H9 (cell line): ENCODE results near the gene CXCL10. TPM values are rescaled to one million over a fixed set of nuclear protein-coding genes. Genes with fewer than 3 reads are reported as not detected.

Experiments
- DNase-seq: peaks from one replicate; pipeline ENCODE4 v3.0.0-alpha.2; 2017
- H2AFZ ChIP-seq: one replicate; pipeline ENCODE4 v1.6.1; 2013; ENCODE audit warnings: mild to moderate bottlenecking, low read length, control low read depth, moderate library complexity
- H2AK5ac ChIP-seq: 2 replicates; pipeline ENCODE4 v1.6.1; 2013; ENCODE audit warnings: low read length, control low read depth, mixed read lengths; ENCODE audit not compliant: insufficient read length
- H2BK120ac ChIP-seq: one replicate; pipeline ENCODE4 v1.6.1; 2013; ENCODE audit warnings: low read depth, mild to moderate bottlenecking, low read length, control low read depth, inconsistent platforms; ENCODE audit not compliant: poor library complexity, severe bottlenecking
- H2BK12ac ChIP-seq: 2 replicates; pipeline ENCODE4 v1.6.1; 2013; ENCODE audit warnings: low read length, control low read depth, mixed read lengths, low read depth; ENCODE audit not compliant: insufficient read length
- H2BK15ac ChIP-seq: 2 replicates; pipeline ENCODE4 v1.6.1; 2013; ENCODE audit warnings: low read depth, low read length, control low read depth
- H2BK20ac ChIP-seq: one replicate; pipeline ENCODE4 v1.6.1; 2013; ENCODE audit warnings: low read depth, mild to moderate bottlenecking, low read length, control low read depth, inconsistent platforms; ENCODE audit not compliant: poor library complexity, severe bottlenecking
- H2BK5ac ChIP-seq: 2 replicates; pipeline ENCODE4 v1.6.1; 2013; ENCODE audit warnings: low read length, control low read depth, mixed read lengths; ENCODE audit not compliant: insufficient read length
- H3K14ac ChIP-seq: 2 replicates; pipeline ENCODE4 v1.6.1; 2013; ENCODE audit warnings: low read length, control low read depth; ENCODE audit not compliant: insufficient read depth
- H3K18ac ChIP-seq: 2 replicates; pipeline ENCODE4 v1.6.1; 2013; ENCODE audit warnings: low read depth, mild to moderate bottlenecking, mixed read lengths, low read length, control low read depth; ENCODE audit not compliant: insufficient read length
- H3K23ac ChIP-seq: 2 replicates; pipeline ENCODE4 v1.6.1; 2013; ENCODE audit warnings: low read length, control low read depth, mixed read lengths, low read depth; ENCODE audit not compliant: insufficient read length
- H3K23me2 ChIP-seq: 2 replicates; pipeline ENCODE4 v1.6.1; 2013; ENCODE audit warnings: low read depth, mild to moderate bottlenecking, mixed read lengths, low read length, control low read depth; ENCODE audit not compliant: insufficient read length, poor library complexity, severe bottlenecking
- H3K27ac ChIP-seq: 2 replicates; pipeline ENCODE4 v1.5.1; 2013; ENCODE audit warnings: low read length, control low read depth, mixed read lengths, low read depth; ENCODE audit not compliant: insufficient read length
- H3K27me3 ChIP-seq: 2 replicates; pipeline ENCODE4 v1.6.1; 2013; ENCODE audit warnings: low read length, control low read depth, inconsistent platforms; ENCODE audit not compliant: insufficient read depth
- H3K4ac ChIP-seq: 2 replicates; pipeline ENCODE4 v1.6.1; 2013; ENCODE audit warnings: low read depth, mild to moderate bottlenecking, control low read depth, inconsistent platforms, low read length, moderate library complexity
- H3K4me1 ChIP-seq: 2 replicates; pipeline ENCODE4 v1.6.1; 2013; ENCODE audit warnings: low read length, control low read depth, inconsistent platforms; ENCODE audit not compliant: insufficient read depth
- H3K4me2 ChIP-seq: 2 replicates; pipeline ENCODE4 v1.6.1; 2013; ENCODE audit warnings: low read length, control low read depth, mixed read lengths; ENCODE audit not compliant: insufficient read length, insufficient read depth
- H3K56ac ChIP-seq: 2 replicates; pipeline ENCODE4 v1.6.1; 2013; ENCODE audit warnings: low read depth, mild to moderate bottlenecking, mixed read lengths, low read length, control low read depth; ENCODE audit not compliant: insufficient read length
- H3K79me1 ChIP-seq: 2 replicates; pipeline ENCODE4 v1.6.1; 2013; ENCODE audit warnings: low read depth, mild to moderate bottlenecking, moderate library complexity, low read length, control low read depth, inconsistent platforms; ENCODE audit not compliant: insufficient read depth, poor library complexity, severe bottlenecking
- H3K79me2 ChIP-seq: 2 replicates; pipeline ENCODE4 v1.6.1; 2013; ENCODE audit warnings: low read length, control low read depth, inconsistent platforms; ENCODE audit not compliant: insufficient read depth
- H3K9ac ChIP-seq: 2 replicates; pipeline ENCODE4 v1.6.1; 2013; ENCODE audit warnings: low read length, control low read depth, mixed read lengths; ENCODE audit not compliant: insufficient read length; ENCODE audit errors: extremely low read depth
- H3K9me3 ChIP-seq: one replicate; pipeline ENCODE4 v1.6.1; 2013; ENCODE audit warnings: low read depth, low read length, inconsistent platforms; ENCODE audit not compliant: control insufficient read depth
- H3T11ph ChIP-seq: one replicate; pipeline ENCODE4 v1.6.1; 2013; ENCODE audit warnings: mild to moderate bottlenecking, low read length, control low read depth, inconsistent platforms
- H4K20me1 ChIP-seq: one replicate; pipeline ENCODE4 v1.6.1; 2013; ENCODE audit not compliant: control insufficient read depth, insufficient read length, insufficient read depth
- H4K5ac ChIP-seq: 2 replicates; pipeline ENCODE4 v1.6.1; 2013; ENCODE audit warnings: low read depth, mild to moderate bottlenecking, mixed read lengths, low read length, control low read depth; ENCODE audit not compliant: insufficient read length
- H4K8ac ChIP-seq: replicated peaks from 2 replicates; pipeline ENCODE4 v1.6.1; 2013; ENCODE audit warnings: low read length, control low read depth, mixed read lengths, low read depth; ENCODE audit not compliant: insufficient read length
- H4K91ac ChIP-seq: 2 replicates; pipeline ENCODE4 v1.6.1; 2013; ENCODE audit warnings: low read depth, mild to moderate bottlenecking, moderate library complexity, mixed read lengths, low read length, control low read depth; ENCODE audit not compliant: insufficient read length
- H3K27ac Mint-ChIP-seq, 3 experiments: 2 replicates in 2 of 3; 3 replicates in 1 of 3; pipeline ENCODE4 v1.8.0; 2020 to 2021; ENCODE audit warnings: mixed read lengths in 3 of 3, mild to moderate bottlenecking in 1 of 3, moderate library complexity in 1 of 3
- H3K27me3 Mint-ChIP-seq: 2 replicates; pipeline ENCODE4 v1.8.0; 2021; ENCODE audit warnings: low read depth, mild to moderate bottlenecking, moderate library complexity, mixed read lengths
- H3K36me3 Mint-ChIP-seq, 3 experiments: 2 replicates in 2 of 3; 3 replicates in 1 of 3; pipeline ENCODE4 v1.8.0; 2020 to 2021; ENCODE audit warnings: low read depth in 3 of 3, mixed read lengths in 3 of 3; ENCODE audit not compliant: insufficient read depth in 1 of 3
- H3K4me1 Mint-ChIP-seq, 2 experiments: 2 replicates each; pipeline ENCODE4 v1.8.0; 2020; ENCODE audit warnings: mixed read lengths in 2 of 2
- H3K4me3 Mint-ChIP-seq, 2 experiments: 2 replicates in 1 of 2; 3 replicates in 1 of 2; pipeline ENCODE4 v1.8.0; 2020 to 2021; ENCODE audit warnings: mild to moderate bottlenecking in 2 of 2, mixed read lengths in 2 of 2, moderate library complexity in 1 of 2
- H3K9me3 Mint-ChIP-seq, 2 experiments: 2 replicates in 1 of 2; 3 replicates in 1 of 2; pipeline ENCODE4 v1.8.0; 2020; ENCODE audit warnings: mild to moderate bottlenecking in 2 of 2, mixed read lengths in 2 of 2, moderate library complexity in 1 of 2
- WGBS: extraction: QIAGEN DNeasy Blood & Tissue Kit; methylation state at CpG from one replicate; pipeline ENCODE4 v1.1.7; 2013; ENCODE audit warnings: missing lambda C conversion rate, low lambda C conversion rate, mixed read lengths; ENCODE audit not compliant: insufficient read length; ENCODE audit errors: extremely low coverage; 5-methylcytosine and 5-hydroxymethylcytosine counted together
- total RNA-seq: library from RNA; stranded (reverse); gene quantifications from 2 replicates; pipeline ENCODE4 v1.2.1, GENCODE V29; 2021
- TF ChIP-seq, protein P1 (sequence below): fragments of 200-600 bp; sonication (generic); conservative IDR thresholded peaks from 3 replicates; pipeline ENCODE4 v1.8.0; 2021; ENCODE audit warnings: antibody characterized with exemption, mild to moderate bottlenecking

Gene CXCL10
- total RNA-seq, 1 experiment from 2014 or later = not detected

DNA sequence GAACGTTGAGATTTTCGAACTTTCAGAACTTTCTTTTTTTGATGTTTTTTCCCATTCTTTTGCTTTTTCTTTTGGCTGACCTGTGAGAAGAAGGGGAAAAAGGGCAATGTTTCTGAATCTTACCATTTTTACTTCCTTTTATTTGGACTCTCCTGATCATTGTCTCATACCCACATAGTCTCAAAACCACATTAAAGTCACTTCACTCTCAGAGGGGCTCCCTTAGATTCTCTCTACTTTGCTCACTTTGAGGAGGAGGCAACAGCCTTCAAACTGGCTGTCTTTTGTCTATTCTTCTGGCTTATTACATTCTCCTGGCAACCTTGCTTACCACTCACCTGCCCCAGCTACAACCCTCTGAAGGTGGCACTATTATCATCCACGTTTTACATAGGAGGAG, 19.7 kb downstream of the CXCL10 start:
- no peaks in the 10 kb centered on the region for H3K27me3 ChIP-seq
- H4K8ac ChIP-seq = no peak overlapping the region
- H2BK20ac ChIP-seq = no peak overlapping the region
- no peak overlapping the region for H2BK15ac ChIP-seq
- no peak overlapping the region for H2BK5ac ChIP-seq
- H3K14ac ChIP-seq = no peak overlapping the region
- Mint-ChIP-seq H3K27ac (no peak overlapping the region), H3K36me3 (no peaks in the 10 kb centered on the region), H3K4me1 (no peaks in the 10 kb centered on the region), H3K4me3 (no peak overlapping the region), H3K27me3 (no peaks in the 10 kb centered on the region; the same call in 1 of the 2 replicates), H3K9me3 (no peaks in the 10 kb centered on the region)
- no peak overlapping the region for H3K27ac ChIP-seq
- H3K9me3 ChIP-seq = no peaks in the 10 kb centered on the region
- no peak overlapping the region for H4K91ac ChIP-seq
- H3K4me1 ChIP-seq = no peaks in the 10 kb centered on the region
- H3T11ph ChIP-seq = no peak overlapping the region
- H3K23ac ChIP-seq = no peak overlapping the region
- H4K5ac ChIP-seq = no peak overlapping the region
- no peak overlapping the region for H2AFZ ChIP-seq
- no CpG with 5 or more reads among the region's 3 CpGs for WGBS
- no peak overlapping the region for H3K4ac ChIP-seq
- no peaks in the 10 kb centered on the region for H3K79me1 ChIP-seq
- no peaks in the 10 kb centered on the region for H4K20me1 ChIP-seq
- DNase-seq = no peak
- no peak overlapping the region for H2AK5ac ChIP-seq
- H3K4me2 ChIP-seq = no peak overlapping the region
- H2BK12ac ChIP-seq = no peak overlapping the region
- no peak overlapping the region for H3K9ac ChIP-seq
- no peaks in the 10 kb centered on the region for H3K79me2 ChIP-seq
- TF ChIP-seq, protein P1, sequence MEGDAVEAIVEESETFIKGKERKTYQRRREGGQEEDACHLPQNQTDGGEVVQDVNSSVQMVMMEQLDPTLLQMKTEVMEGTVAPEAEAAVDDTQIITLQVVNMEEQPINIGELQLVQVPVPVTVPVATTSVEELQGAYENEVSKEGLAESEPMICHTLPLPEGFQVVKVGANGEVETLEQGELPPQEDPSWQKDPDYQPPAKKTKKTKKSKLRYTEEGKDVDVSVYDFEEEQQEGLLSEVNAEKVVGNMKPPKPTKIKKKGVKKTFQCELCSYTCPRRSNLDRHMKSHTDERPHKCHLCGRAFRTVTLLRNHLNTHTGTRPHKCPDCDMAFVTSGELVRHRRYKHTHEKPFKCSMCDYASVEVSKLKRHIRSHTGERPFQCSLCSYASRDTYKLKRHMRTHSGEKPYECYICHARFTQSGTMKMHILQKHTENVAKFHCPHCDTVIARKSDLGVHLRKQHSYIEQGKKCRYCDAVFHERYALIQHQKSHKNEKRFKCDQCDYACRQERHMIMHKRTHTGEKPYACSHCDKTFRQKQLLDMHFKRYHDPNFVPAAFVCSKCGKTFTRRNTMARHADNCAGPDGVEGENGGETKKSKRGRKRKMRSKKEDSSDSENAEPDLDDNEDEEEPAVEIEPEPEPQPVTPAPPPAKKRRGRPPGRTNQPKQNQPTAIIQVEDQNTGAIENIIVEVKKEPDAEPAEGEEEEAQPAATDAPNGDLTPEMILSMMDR = no peak
- H3K18ac ChIP-seq = no peak overlapping the region
- no peak overlapping the region for H3K56ac ChIP-seq
- no peaks in the 10 kb centered on the region for H3K23me2 ChIP-seq
- H2BK120ac ChIP-seq = no peak overlapping the region
